HepG2 (cell line): Measurements from ENCODE around the gene BIRC6. TPM values are rescaled to one million over a fixed set of nuclear protein-coding genes. Genes with fewer than 3 reads are reported as not detected.
A peak's percentile ranks its signal among the peaks of the same experiment; 100 is the strongest.

ENCODE experiments used
- ATAC-seq: fragments of 200-7000 bp; cut with Tn5 transposase; 3 replicates; pipeline ENCODE4 v1.9.1; 2020; ENCODE audit warnings: mild to moderate bottlenecking, moderate library complexity
- BruUV-seq: library from RNA; stranded (reverse); fragments of 400-500 nt; replicated peaks from 2 replicates; lab custom pipeline; 2021; lab: Mats Ljungman, UMichigan
- CTCF ChIA-PET: fragments of 300-600 bp; formaldehyde crosslinking; extraction: SDS; loops from one replicate; lab custom pipeline; 2021; ENCODE audit warnings: low total read pairs, inconsistent platforms, low intra/inter-chr PET ratio; lab: Yijun Ruan, JAX
- POLR2A ChIA-PET: fragments of 350-600 bp; sonication (Branson Sonifier 250); formaldehyde crosslinking; loops from one replicate; lab custom pipeline; 2020; ENCODE audit warnings: antibody characterized with exemption, inconsistent platforms; lab: Yijun Ruan, JAX
- DNase-seq: peaks from one replicate; pipeline ENCODE4 v3.0.0-alpha.2; 2015; ENCODE audit warnings: low spot score
- FAIRE-seq: peaks from 3 replicates; lab custom pipeline; 2011; peaks lifted over from hg19 to GRCh38; lab: Jason Lieb, UNC
- H2AFZ ChIP-seq: one replicate; pipeline ENCODE4 v1.6.1; 2011; ENCODE audit warnings: low read length, inconsistent platforms
- H3K27ac ChIP-seq: fragments of 300-600 bp; 3 replicates; pipeline ENCODE4 v1.8.0; 2011; ENCODE audit warnings: mixed run types, mild to moderate bottlenecking, mixed read lengths, low read length, inconsistent platforms; ENCODE audit not compliant: insufficient read depth; ENCODE audit errors: extremely low read length
- H3K27me3 ChIP-seq, 2 experiments: fragments of 200-600 bp in 1 of 2; 2 replicates in 1 of 2; 3 replicates in 1 of 2; pipeline versions ENCODE4 v1.6.0 to v1.8.0; 2011; ENCODE audit warnings: low read length in 2 of 2, mild to moderate bottlenecking in 2 of 2, moderate library complexity in 2 of 2, inconsistent platforms in 1 of 2; ENCODE audit not compliant: insufficient read depth in 2 of 2, control insufficient read depth in 1 of 2
- H3K36me3 ChIP-seq, 2 experiments: fragments of 200-600 bp in 1 of 2; replicated peaks in 1 of 2; 2 replicates in 1 of 2; 3 replicates in 1 of 2; pipeline versions ENCODE4 v1.5.1 to v1.8.0; 2011; ENCODE audit warnings: low read length in 2 of 2, inconsistent platforms in 1 of 2; ENCODE audit not compliant: insufficient read depth in 2 of 2, control insufficient read depth in 1 of 2
- H3K4me1 ChIP-seq: 2 replicates; pipeline ENCODE4 v1.5.1; 2012; ENCODE audit warnings: low read length, inconsistent platforms; ENCODE audit not compliant: insufficient read depth
- H3K4me2 ChIP-seq: 2 replicates; pipeline ENCODE4 v1.6.0; 2011; ENCODE audit warnings: low read depth, low read length, inconsistent platforms
- H3K4me3 ChIP-seq, 3 experiments: fragments of 200-600 bp in 1 of 3; sonication (generic), shearing (Covaris generic) in 1 of 3; replicated peaks in 1 of 3; 2 replicates each; pipeline ENCODE4 v1.5.1; 2011 to 2016; ENCODE audit warnings: low read length in 3 of 3, inconsistent platforms in 2 of 3, low read depth in 2 of 3, mild to moderate bottlenecking in 2 of 3, control low read depth in 1 of 3, mixed read lengths in 1 of 3; ENCODE audit not compliant: insufficient read depth in 1 of 3
- H3K79me2 ChIP-seq: one replicate; pipeline ENCODE4 v1.6.1; 2011; ENCODE audit warnings: low read length, inconsistent platforms; ENCODE audit not compliant: insufficient read depth
- H3K9ac ChIP-seq: 2 replicates; pipeline ENCODE4 v1.6.0; 2011; ENCODE audit warnings: mild to moderate bottlenecking, low read depth, low read length, inconsistent platforms; ENCODE audit not compliant: insufficient read depth
- H3K9me3 ChIP-seq: 2 replicates; pipeline ENCODE4 v1.5.1; 2012; ENCODE audit warnings: mild to moderate bottlenecking, low read length
- H4K20me1 ChIP-seq: 2 replicates; pipeline ENCODE4 v1.6.0; 2011; ENCODE audit warnings: inconsistent platforms, mild to moderate bottlenecking, low read length, moderate library complexity; ENCODE audit not compliant: insufficient read depth
- AHDC1 ChIP-seq: sonication (generic); formaldehyde crosslinking; IDR thresholded peaks from 2 replicates; pipeline ENCODE4 v1.5.1; 2020; ENCODE audit warnings: mild to moderate bottlenecking, missing genetic modification reagents, borderline replicate concordance
- CTCF ChIP-seq: sonication (generic); formaldehyde crosslinking; IDR thresholded peaks from 2 replicates; pipeline ENCODE4 v1.5.0; 2020; ENCODE audit warnings: mild to moderate bottlenecking, missing genetic modification reagents, moderate library complexity
- ELF3 ChIP-seq: IDR thresholded peaks from 2 replicates; pipeline ENCODE4 v1.6.1; 2016; ENCODE audit warnings: missing genetic modification reagents, missing compliant biosample characterization
- FOXP1 ChIP-seq, 2 experiments: fragments of 450-650 bp in 1 of 2; IDR thresholded peaks; 2 replicates each; pipeline ENCODE4 v1.6.1; 2017 to 2018; ENCODE audit warnings: antibody characterized with exemption in 1 of 2
- NCOA1 ChIP-seq: sonication (generic); formaldehyde crosslinking; IDR thresholded peaks from 2 replicates; pipeline ENCODE4 v1.9.0; 2021; ENCODE audit warnings: missing genetic modification reagents
- NFYC ChIP-seq: IDR thresholded peaks from 2 replicates; pipeline ENCODE4 v1.6.1; 2016; ENCODE audit warnings: missing genetic modification reagents, missing compliant biosample characterization
- PLSCR1 ChIP-seq: sonication (generic); formaldehyde crosslinking; IDR thresholded peaks from 2 replicates; pipeline ENCODE4 v1.5.0; 2020; ENCODE audit warnings: missing genetic modification reagents, mild to moderate bottlenecking, borderline replicate concordance
- SRSF1 ChIP-seq: fragments of 200-400 bp; formaldehyde crosslinking; optimal IDR thresholded peaks from 2 replicates; pipeline ENCODE3; 2017; ENCODE audit warnings: mild to moderate bottlenecking, low read depth, low read length, moderate library complexity
- TFDP1 ChIP-seq: IDR thresholded peaks from 2 replicates; pipeline ENCODE4 v1.6.1; 2016; ENCODE audit warnings: missing compliant biosample characterization, missing genetic modification reagents, borderline replicate concordance
- TSC22D2 ChIP-seq: sonication (generic); formaldehyde crosslinking; IDR thresholded peaks from 2 replicates; pipeline ENCODE4 v1.5.1; 2020; ENCODE audit warnings: missing genetic modification reagents, mild to moderate bottlenecking, borderline replicate concordance
- ZNF367 ChIP-seq: sonication (generic); formaldehyde crosslinking; IDR thresholded peaks from 2 replicates; pipeline ENCODE4 v1.4.0; 2020; ENCODE audit warnings: missing genetic modification reagents, borderline replicate concordance
- ZNF800 ChIP-seq: sonication (generic); formaldehyde crosslinking; IDR thresholded peaks from 2 replicates; pipeline ENCODE4 v1.4.0; 2020; ENCODE audit warnings: missing genetic modification reagents
- ZSCAN12 ChIP-seq: sonication (generic); formaldehyde crosslinking; IDR thresholded peaks from 2 replicates; pipeline ENCODE4 v1.9.0; 2021; ENCODE audit warnings: mild to moderate bottlenecking, missing genetic modification reagents
- in situ Hi-C: cut with HindIII; loops from 2 replicates; pipeline ENCODE4 v1.10.0; 2017; ENCODE audit warnings: low pct_unique_long_range_greater_than_20kb; ENCODE audit not compliant: extremely low pct_ligation_motif_present
- intact Hi-C: fragments of 100-400 bp; cut with micrococcal nuclease; formaldehyde crosslinking; loops from one replicate; pipeline ENCODE4 v1.10.0; 2022; ENCODE audit not compliant: unreplicated experiment
- polyA plus RNA-seq, 8 experiments: library from polyadenylated mRNA; depleted of rRNA in 3 of 8; stranded (reverse) in 7 of 8; unstranded in 1 of 8; fragments of >200 nt; fragmentation: Illumina TruSeq in 4 of 8; extraction: Trizol in 4 of 8; gene quantifications; 2 replicates each; pipeline versions ENCODE4 v1.2.1 to v1.2.3, GENCODE V29; 2011 to 2016; ENCODE audit warnings: low read depth in 4 of 8, missing spikeins in 1 of 8, mixed read lengths in 1 of 8; ENCODE audit not compliant: insufficient read depth in 1 of 8
- total RNA-seq, 5 experiments: library from RNA; depleted of rRNA; stranded (reverse); fragments of >200 nt; fragmentation: Illumina TruSeq; extraction: Trizol; gene quantifications; 2 replicates each; pipeline ENCODE4 v1.2.3, GENCODE V29; 2016; ENCODE audit warnings: low read depth in 1 of 5

Gene BIRC6
- total and polyA plus RNA-seq, 2 of the 13 experiments (the other 11 are each of a cell fraction or from before 2014, with no cell fraction given): 65.6 to 120 TPM

- 0 out of 2 replicates have a peak overlapping the region, but pooled peaks have one; percentile 6 for H3K9ac ChIP-seq
- CTCF ChIA-PET: no interaction called here
- in situ Hi-C loops: no loop called here
- TF ChIP-seq AHDC1 (CRISPR knock-in tag) (no peak), ZSCAN12 (no peak), PLSCR1 (no peak), ZNF800 (no peak), TSC22D2 (CRISPR knock-in tag) (no peak), TFDP1 (CRISPR knock-in tag) (no peak), CTCF (CRISPR knock-in tag) (no peak), FOXP1 (IDR thresholded peaks at IDR 0.05) (no peak), FOXP1 (CRISPR knock-in tag; IDR thresholded peaks at IDR 0.05) (peak; percentile 18; the same call in 1 of the 2 replicates), ELF3 (CRISPR knock-in tag) (0 out of 2 replicates have a peak, but pooled peaks have one; percentile 10), ZNF367 (CRISPR knock-in tag) (no peak), NFYC (no peak), SRSF1 (no peak), NCOA1 (CRISPR knock-in tag) (no peak)
Measured at GRCh38 chr2:32379352-32379751, 22.5 kb downstream of the BIRC6 start.

More at GRCh38 chr2:32379352-32379751, 22.5 kb downstream of the BIRC6 start:
- H3K79me2 ChIP-seq: peaks cover 72% of the 10 kb centered on the region
- FAIRE-seq (no peak), DNase-seq (no peak), ATAC-seq (no peak)
- peak overlapping the region; percentile 6 for H3K4me2 ChIP-seq
- H3K9me3 ChIP-seq: no peaks in the 10 kb centered on the region
- intact Hi-C loops: no loop called here
- H4K20me1 ChIP-seq: peaks cover 37% of the 10 kb centered on the region
- H3K4me1 ChIP-seq: peaks cover 34% of the 10 kb centered on the region
- H3K36me3 ChIP-seq: peaks cover 10 to 32% of the 10 kb centered on the region in 2 experiments
- H3K4me3 ChIP-seq: no peak overlapping the region
- H3K27me3 ChIP-seq: no peaks in the 10 kb centered on the region
- no peak overlapping the region for H2AFZ ChIP-seq
- POLR2A ChIA-PET: interaction anchor here (0.9 to 1.8 kb wide), 3 partner anchors 17 to 214 kb away, joined by 3 read pairs; partner anchors contain the start of gene SLC30A6
- no TSS peak for BruUV-seq
- peak overlapping the region; percentile 5 for H3K27ac ChIP-seq
